Astrocyte of the cerebellum (primary cell): ENCODE results near the gene SPIN2B.
A peak's percentile ranks its signal among the peaks of the same experiment; 100 is the strongest.
"Not testable (repeated sequence)": the region's sequence is repeated elsewhere in the genome, so short reads cannot be mapped to it uniquely, and the experiment has no call there.

ENCODE experiments used
- DNase-seq: peaks from one replicate; pipeline ENCODE4 v3.0.0-alpha.2; 2011; ENCODE audit warnings: low read depth
- H3K4me3 ChIP-seq: 2 replicates; pipeline ENCODE4 v1.5.1; 2011; ENCODE audit warnings: mild to moderate bottlenecking, low read depth, low read length, moderate library complexity
- in situ Hi-C: cut with HindIII; loops from 2 replicates; pipeline ENCODE4 v1.10.0; 2017; ENCODE audit warnings: low sequenced_read_pairs
- TF ChIP-seq, protein P1 (sequence below): IDR thresholded peaks from 2 replicates; pipeline ENCODE4 v1.5.1; 2012; ENCODE audit warnings: low read length, low read depth, moderate library complexity, mild to moderate bottlenecking; ENCODE audit errors: missing control alignments

Gene SPIN2B

DNA sequence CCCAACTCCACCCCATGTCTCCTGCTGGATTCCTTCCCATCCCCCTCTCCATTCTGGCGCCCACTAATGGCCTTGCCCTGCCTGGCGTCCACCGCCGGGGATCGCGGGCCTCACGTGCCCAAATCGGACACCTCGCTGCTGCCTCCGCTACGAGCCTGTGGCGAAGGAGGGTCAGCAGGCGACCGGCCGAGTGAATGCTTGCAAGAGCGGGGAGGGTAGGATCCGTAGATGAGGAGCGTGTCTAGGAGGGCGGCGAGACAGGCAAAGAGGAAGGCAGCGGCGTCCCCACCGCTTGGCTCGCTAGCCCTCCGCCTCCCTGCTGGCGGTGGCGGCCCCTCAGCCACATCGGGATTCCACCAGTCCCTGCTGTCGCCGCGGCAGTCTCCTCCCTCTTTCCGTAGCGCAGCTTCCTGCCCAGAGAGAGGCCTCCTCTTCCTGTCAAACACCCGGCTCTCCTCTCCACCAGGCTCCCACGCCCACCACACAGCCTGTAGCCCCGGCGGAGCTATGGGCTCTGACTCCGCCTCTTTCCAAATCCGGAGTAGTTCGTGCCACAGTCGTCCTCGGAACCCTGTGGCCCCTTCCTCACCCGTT is at the start of gene SPIN2B:
Gene SPIN2B, minus strand, starts transcription at position 387 of the 594 bp plus-strand sequence.
- peak within 1 kb of the TSS; percentile 59 for H3K4me3 ChIP-seq
- in situ Hi-C loops, result no loop called here

GRCh38 chrX:57156397-57157049 is 35.2 kb upstream of the SPIN2B start:
- in situ Hi-C loops, result no loop called here
- TF ChIP-seq, protein P1, sequence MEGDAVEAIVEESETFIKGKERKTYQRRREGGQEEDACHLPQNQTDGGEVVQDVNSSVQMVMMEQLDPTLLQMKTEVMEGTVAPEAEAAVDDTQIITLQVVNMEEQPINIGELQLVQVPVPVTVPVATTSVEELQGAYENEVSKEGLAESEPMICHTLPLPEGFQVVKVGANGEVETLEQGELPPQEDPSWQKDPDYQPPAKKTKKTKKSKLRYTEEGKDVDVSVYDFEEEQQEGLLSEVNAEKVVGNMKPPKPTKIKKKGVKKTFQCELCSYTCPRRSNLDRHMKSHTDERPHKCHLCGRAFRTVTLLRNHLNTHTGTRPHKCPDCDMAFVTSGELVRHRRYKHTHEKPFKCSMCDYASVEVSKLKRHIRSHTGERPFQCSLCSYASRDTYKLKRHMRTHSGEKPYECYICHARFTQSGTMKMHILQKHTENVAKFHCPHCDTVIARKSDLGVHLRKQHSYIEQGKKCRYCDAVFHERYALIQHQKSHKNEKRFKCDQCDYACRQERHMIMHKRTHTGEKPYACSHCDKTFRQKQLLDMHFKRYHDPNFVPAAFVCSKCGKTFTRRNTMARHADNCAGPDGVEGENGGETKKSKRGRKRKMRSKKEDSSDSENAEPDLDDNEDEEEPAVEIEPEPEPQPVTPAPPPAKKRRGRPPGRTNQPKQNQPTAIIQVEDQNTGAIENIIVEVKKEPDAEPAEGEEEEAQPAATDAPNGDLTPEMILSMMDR, result no peak
- no peak for DNase-seq
- H3K4me3 ChIP-seq, result no peak overlapping the region

More for the DNA sequence above, at the start of gene SPIN2B:
- TF ChIP-seq, protein P1, result no peak
- DNase-seq, result peak; percentile 26

GRCh38 chrX:57155171-57155570 is 33.8 kb upstream of the SPIN2B start:
- TF ChIP-seq, protein P1, result no peak
- in situ Hi-C loops, result no loop called here
- no peak overlapping the region for H3K4me3 ChIP-seq
- DNase-seq, result no peak

DNA sequence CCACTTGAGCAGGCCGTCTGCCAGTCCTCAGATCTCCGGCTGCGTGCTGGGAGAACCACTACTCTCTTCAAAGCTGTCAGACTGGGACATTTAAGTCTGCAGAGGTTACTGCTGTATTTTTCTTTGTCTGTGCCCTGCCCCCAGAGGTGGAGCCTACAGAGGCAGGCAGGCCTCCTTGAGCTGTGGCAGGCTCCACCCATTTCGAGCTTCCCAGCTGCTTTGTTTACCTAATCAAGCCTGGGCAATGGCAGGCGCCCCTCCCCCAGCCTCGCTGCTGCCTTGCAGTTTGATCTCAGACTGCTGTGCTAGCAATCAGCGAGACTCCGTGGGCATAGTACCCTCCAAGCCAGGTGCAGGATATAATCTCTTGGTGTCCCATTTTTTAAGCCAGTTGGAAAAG is 30.9 kb upstream of the SPIN2B start:
- DNase-seq, H3K4me3 ChIP-seq, in situ Hi-C loops: not testable (repeated sequence)

GRCh38 chrX:57138674-57139073 is 17.3 kb upstream of the SPIN2B start:
- TF ChIP-seq, protein P1, result no peak
- no peak for DNase-seq
- H3K4me3 ChIP-seq, result no peak overlapping the region
- in situ Hi-C loops, result no loop called here

DNA sequence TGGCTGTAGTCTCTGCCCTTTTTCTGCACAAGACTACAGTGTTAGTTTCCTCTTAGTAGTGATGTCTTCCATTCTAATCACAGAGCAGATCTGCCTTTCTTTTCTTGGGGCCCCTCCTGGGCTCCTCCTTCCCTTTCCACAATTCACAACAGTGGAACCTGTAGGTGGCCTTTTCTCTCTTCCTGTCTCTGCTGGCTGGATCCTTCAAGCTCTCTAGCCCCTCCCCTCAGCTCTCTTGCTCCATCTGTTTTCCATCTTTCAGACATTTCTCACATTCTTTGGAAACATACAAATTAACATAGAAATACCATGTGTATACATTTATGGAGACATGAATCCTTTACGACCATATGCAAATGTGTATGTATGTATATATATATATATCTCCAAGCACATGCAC is 16.2 kb upstream of the SPIN2B start:
- H3K4me3 ChIP-seq, result peak overlapping the region; percentile 24
- no peak for DNase-seq
- in situ Hi-C loops, result no loop called here
- TF ChIP-seq, protein P1, result no peak

- peak within 1 kb of the TSS; percentile 24 for H3K4me3 ChIP-seq
- DNase-seq, in situ Hi-C loops: not testable (repeated sequence)
Measured at GRCh38 chrX:57137073-57137472, 15.7 kb upstream of the SPIN2B start, which contains the start of gene SPIN2A. Gene SPIN2A, minus strand, starts transcription at chrX:57137397. Its CDS starts 800 bp downstream, at chrX:57136597.

DNA sequence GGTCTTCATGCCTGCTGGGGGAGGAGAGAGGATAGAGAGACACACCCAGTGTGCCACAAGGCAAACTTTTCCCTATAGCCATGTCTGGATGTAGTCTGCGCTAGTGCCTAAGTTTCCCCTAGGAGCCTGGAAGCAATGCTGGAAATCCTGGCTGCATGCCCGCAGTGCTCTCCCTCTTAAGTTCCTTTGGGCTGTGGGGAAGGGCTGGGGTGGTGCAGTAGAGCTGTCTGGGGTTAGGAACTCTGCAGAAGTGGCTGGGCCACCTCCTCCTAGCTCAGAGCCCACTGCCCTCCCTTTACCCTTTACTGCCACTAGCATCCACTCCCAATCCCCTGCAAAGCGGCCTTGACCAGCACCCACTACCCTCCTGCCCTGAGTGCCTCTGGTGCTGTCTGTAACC is 15.2 kb upstream of the SPIN2B start:
- DNase-seq, in situ Hi-C loops, H3K4me3 ChIP-seq: not testable (repeated sequence)
